ENCODE measurements around the gene DIP2C.

Gene DIP2C

GRCh38 chr10:568848-569247 is 120.6 kb downstream of the DIP2C start:
- DNase-seq: no peak

GRCh38 chr10:567869-568268 is 121.6 kb downstream of the DIP2C start:
- DNase-seq: no peak

- DNase-seq: no peak
Observed at GRCh38 chr10:566241-566885, 123.1 kb downstream of the DIP2C start.

- no peak for DNase-seq
Observed at GRCh38 chr10:565676-566075, 123.8 kb downstream of the DIP2C start.

GRCh38 chr10:565146-565545 is 124.3 kb downstream of the DIP2C start:
- DNase-seq: no peak

GRCh38 chr10:563827-564226 is 125.6 kb downstream of the DIP2C start:
- DNase-seq: no peak

GRCh38 chr10:562142-562541 is 127.3 kb downstream of the DIP2C start:
- no peak for DNase-seq

GRCh38 chr10:561721-562120 is 127.7 kb downstream of the DIP2C start:
- no peak for DNase-seq

GRCh38 chr10:560314-560992 is 129.0 kb downstream of the DIP2C start:
- no peak for DNase-seq

- no peak for DNase-seq
Observed at GRCh38 chr10:559767-560047, 129.8 kb downstream of the DIP2C start.

GRCh38 chr10:558891-559766 is 130.3 kb downstream of the DIP2C start:
- no peak for DNase-seq

- no peak for DNase-seq
Observed at GRCh38 chr10:558364-558763, 131.1 kb downstream of the DIP2C start.

- DNase-seq: peak; percentile 25
Observed at GRCh38 chr10:557792-558328, 131.6 kb downstream of the DIP2C start.

GRCh38 chr10:556971-557637 is 132.4 kb downstream of the DIP2C start:
- no peak for DNase-seq

GRCh38 chr10:555682-556350 is 133.7 kb downstream of the DIP2C start:
- DNase-seq: no peak

- no peak for DNase-seq
Observed at GRCh38 chr10:555281-555680, 134.2 kb downstream of the DIP2C start.

- no peak for DNase-seq
Observed at GRCh38 chr10:554182-554848, 135.2 kb downstream of the DIP2C start.

GRCh38 chr10:553233-553632 is 136.2 kb downstream of the DIP2C start:
- no peak for DNase-seq

GRCh38 chr10:552679-553078 is 136.8 kb downstream of the DIP2C start:
- DNase-seq: no peak

- DNase-seq: no peak
Observed at GRCh38 chr10:551373-552252, 137.9 kb downstream of the DIP2C start.

Measured in NCI-H82 (cell line).